ENCODE results near the gene SERBP1. TPM values are rescaled to one million over a fixed set of nuclear protein-coding genes. Genes with fewer than 3 reads are reported as not detected.

SERBP1 gene
- total RNA-seq, 1 experiment from 2014 or later, result 230 TPM

- DNase-seq (ENCODE audit: low read depth, low spot score) (no peak), ATAC-seq (no peak)
- ChIA-PET CTCF (interaction anchor here (0.7 kb wide), 2 partner anchors 264 to 766 kb away, joined by 4 to 8 read pairs; no protein-coding TSS in a partner anchor), POLR2A (no interaction called here)
- no peaks in the 10 kb centered on the region for H3K9me3 ChIP-seq (ENCODE audit: control insufficient read depth, insufficient read depth, low read depth, low read length)
- H3K36me3 ChIP-seq (ENCODE audit: control insufficient read depth, insufficient read depth, low read length), result no peaks in the 10 kb centered on the region
- H3K4me1 ChIP-seq (ENCODE audit: control insufficient read depth, insufficient read depth, low read length), result no peaks in the 10 kb centered on the region
- no peak overlapping the region for H3K4me3 ChIP-seq (ENCODE audit: low read depth in 2 of 2, low read length in 2 of 2)
- H3K27me3 ChIP-seq (ENCODE audit: control insufficient read depth, insufficient read depth, low read length), result no peaks in the 10 kb centered on the region
- no TSS peak for BruUV-seq (replicated peaks)
- in situ Hi-C loops (cut with HindIII; ENCODE audit: low pct_unique_long_range_greater_than_20kb, low sequenced_read_pairs), result no loop called here
- no peak for TF ChIP-seq SIN3A (IDR thresholded peaks at IDR 0.05; ENCODE audit: borderline replicate concordance, insufficient read depth, low read depth, low read length)
- TF ChIP-seq REST (IDR thresholded peaks at IDR 0.05; ENCODE audit: insufficient read depth in 1 of 2, low read depth in 2 of 2, low read length in 1 of 2), result no peak
- no peak for TF ChIP-seq POLR2AphosphoS5 (IDR thresholded peaks at IDR 0.05; ENCODE audit: low read depth, low read length)
- intact Hi-C loops (cut with micrococcal nuclease; ENCODE audit: unreplicated experiment), result no loop called here
- no peak overlapping the region for H3K27ac ChIP-seq (ENCODE audit: low read length)
Measured at GRCh38 chr1:67476906-67477305, 46.7 kb upstream of the SERBP1 start.

- no TSS peak for BruUV-seq (replicated peaks)
- H3K4me3 ChIP-seq (ENCODE audit: low read depth in 2 of 2, low read length in 2 of 2), result no peak overlapping the region
- DNase-seq (ENCODE audit: low read depth, low spot score), result no peak
- H3K9me3 ChIP-seq (ENCODE audit: control insufficient read depth, insufficient read depth, low read depth, low read length), result no peaks in the 10 kb centered on the region
- intact Hi-C loops (cut with micrococcal nuclease; ENCODE audit: unreplicated experiment), result no loop called here
- CTCF ChIA-PET, result no interaction called here
- POLR2A ChIA-PET, result no interaction called here
- TF ChIP-seq CTCF (IDR thresholded peaks at IDR 0.05), result no peak
- TF ChIP-seq POLR2AphosphoS5 (IDR thresholded peaks at IDR 0.05; ENCODE audit: low read depth, low read length), result no peak
- no peak for TF ChIP-seq REST (IDR thresholded peaks at IDR 0.05; ENCODE audit: insufficient read depth in 1 of 2, low read depth in 2 of 2, low read length in 1 of 2)
- H3K36me3 ChIP-seq (ENCODE audit: control insufficient read depth, insufficient read depth, low read length), result no peaks in the 10 kb centered on the region
- ATAC-seq, result no peak
- no peak overlapping the region for H3K27ac ChIP-seq (ENCODE audit: low read length)
- no peaks in the 10 kb centered on the region for H3K27me3 ChIP-seq (ENCODE audit: control insufficient read depth, insufficient read depth, low read length)
- no peaks in the 10 kb centered on the region for H3K4me1 ChIP-seq (ENCODE audit: control insufficient read depth, insufficient read depth, low read length)
- in situ Hi-C loops (cut with HindIII; ENCODE audit: low pct_unique_long_range_greater_than_20kb, low sequenced_read_pairs), result no loop called here
Measured at GRCh38 chr1:67476006-67476482, 45.8 kb upstream of the SERBP1 start.

All from Panc1 (cell line).